AG04450 (cell line): Measurements from ENCODE around the gene RACGAP1. TPM values are rescaled to one million over a fixed set of nuclear protein-coding genes. Genes with fewer than 3 reads are reported as not detected.

ENCODE experiments used
- CTCF ChIA-PET: fragments of 300-600, 350-600 bp; formaldehyde crosslinking; extraction: SDS; loops from one replicate; lab custom pipeline; 2022; ENCODE audit warnings: antibody characterized with exemption, inconsistent platforms; lab: Charles Lee
- POLR2A ChIA-PET: fragments of 350-600 bp; formaldehyde crosslinking; extraction: SDS; loops from one replicate; lab custom pipeline; 2021; ENCODE audit warnings: antibody characterized with exemption, inconsistent platforms; lab: Yijun Ruan, JAX
- DNase-seq: peaks from one replicate; pipeline ENCODE4 v3.0.0-alpha.2; 2011; ENCODE audit warnings: low read depth, low spot score
- H3K27ac ChIP-seq: one replicate; pipeline ENCODE4 v1.5.1; 2012; ENCODE audit warnings: low read depth, low read length, control low read depth
- H3K27me3 ChIP-seq: one replicate; pipeline ENCODE4 v1.6.0; 2012; ENCODE audit warnings: low read length; ENCODE audit not compliant: control insufficient read depth, insufficient read depth
- H3K4me3 ChIP-seq: 2 replicates; pipeline ENCODE4 v1.5.1; 2011; ENCODE audit warnings: mild to moderate bottlenecking, low read depth, low read length, control low read depth
- H3K9me3 ChIP-seq: 2 replicates; pipeline ENCODE4 v1.5.1; 2012; ENCODE audit warnings: low read length; ENCODE audit not compliant: control insufficient read depth, insufficient read depth
- polyA plus RNA-seq: library from polyadenylated mRNA; depleted of rRNA; stranded (reverse); fragments of >200 nt; gene quantifications from 2 replicates; pipeline ENCODE4 v1.2.3, GENCODE V29; 2011; rRNA removed
- TF ChIP-seq, protein P1 (sequence below): IDR thresholded peaks from 2 replicates; pipeline ENCODE4 v1.5.1; 2011; ENCODE audit warnings: low read depth, low read length, control low read depth, inconsistent platforms

Gene RACGAP1
- polyA plus RNA-seq, 1 experiment, result 26.2 TPM

DNA sequence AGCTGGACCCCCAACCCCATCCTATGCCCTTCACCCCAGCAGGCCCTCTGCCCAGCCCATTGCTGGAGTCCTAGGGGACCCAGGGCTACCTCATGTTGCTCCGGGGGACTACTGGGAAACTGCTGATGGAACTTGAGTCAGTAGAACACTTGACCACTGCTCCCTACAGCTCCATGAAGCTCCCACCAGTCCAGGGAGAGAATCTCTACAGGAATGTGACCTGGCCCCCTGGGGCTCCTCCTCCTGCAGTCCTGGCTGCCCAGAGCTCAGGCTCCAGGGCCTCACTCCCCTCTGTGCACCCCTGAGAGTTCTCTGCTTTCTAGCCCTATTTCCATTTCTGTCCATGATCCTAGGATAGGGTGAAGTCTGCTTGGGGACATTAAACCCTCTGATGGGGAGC, 85.6 kb downstream of the RACGAP1 start:
- Histone ChIP-seq H3K27me3 (peaks cover 4% of the 10 kb centered on the region), H3K9me3 (no peaks in the 10 kb centered on the region), H3K4me3 (no peak overlapping the region), H3K27ac (no peak overlapping the region)
- no peak for DNase-seq
- POLR2A ChIA-PET, result interaction anchor here (0.7 kb wide), 1 partner anchor 29 kb away, joined by 4 read pairs; no protein-coding TSS in a partner anchor
- TF ChIP-seq, protein P1, sequence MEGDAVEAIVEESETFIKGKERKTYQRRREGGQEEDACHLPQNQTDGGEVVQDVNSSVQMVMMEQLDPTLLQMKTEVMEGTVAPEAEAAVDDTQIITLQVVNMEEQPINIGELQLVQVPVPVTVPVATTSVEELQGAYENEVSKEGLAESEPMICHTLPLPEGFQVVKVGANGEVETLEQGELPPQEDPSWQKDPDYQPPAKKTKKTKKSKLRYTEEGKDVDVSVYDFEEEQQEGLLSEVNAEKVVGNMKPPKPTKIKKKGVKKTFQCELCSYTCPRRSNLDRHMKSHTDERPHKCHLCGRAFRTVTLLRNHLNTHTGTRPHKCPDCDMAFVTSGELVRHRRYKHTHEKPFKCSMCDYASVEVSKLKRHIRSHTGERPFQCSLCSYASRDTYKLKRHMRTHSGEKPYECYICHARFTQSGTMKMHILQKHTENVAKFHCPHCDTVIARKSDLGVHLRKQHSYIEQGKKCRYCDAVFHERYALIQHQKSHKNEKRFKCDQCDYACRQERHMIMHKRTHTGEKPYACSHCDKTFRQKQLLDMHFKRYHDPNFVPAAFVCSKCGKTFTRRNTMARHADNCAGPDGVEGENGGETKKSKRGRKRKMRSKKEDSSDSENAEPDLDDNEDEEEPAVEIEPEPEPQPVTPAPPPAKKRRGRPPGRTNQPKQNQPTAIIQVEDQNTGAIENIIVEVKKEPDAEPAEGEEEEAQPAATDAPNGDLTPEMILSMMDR, result no peak
- CTCF ChIA-PET, result no interaction called here

- Histone ChIP-seq H3K27me3 (peaks cover 4% of the 10 kb centered on the region), H3K9me3 (no peaks in the 10 kb centered on the region), H3K27ac (no peak overlapping the region), H3K4me3 (no peak overlapping the region)
- POLR2A ChIA-PET, result interaction anchor here (0.7 kb wide), 1 partner anchor 30 kb away, joined by 4 read pairs; no protein-coding TSS in a partner anchor
- TF ChIP-seq, protein P1, result no peak
- CTCF ChIA-PET, result no interaction called here
- no peak for DNase-seq
These were observed 86.0 kb downstream of the RACGAP1 start for GRCh38 chr12:49939307-49939706.

Other genes with a start within 250 kb of the RACGAP1 start
- gene NCKAP5L, start 197.1 kb downstream of the RACGAP1 start, polyA plus RNA-seq, result 5.6 and 7.3 TPM in 2 replicates
- 3.7 and 3.8 TPM in 2 replicates for gene BCDIN3D, start 182.4 kb downstream of the RACGAP1 start, polyA plus RNA-seq
- 5.9 and 9.1 TPM in 2 replicates for gene FAIM2, start 121.6 kb downstream of the RACGAP1 start, polyA plus RNA-seq
- not detected in 2 replicates for gene AQP2, start 74.8 kb downstream of the RACGAP1 start, polyA plus RNA-seq
- not detected in 2 replicates for gene AQP5, start 63.6 kb downstream of the RACGAP1 start, polyA plus RNA-seq
- gene AQP6, start 52.5 kb downstream of the RACGAP1 start, polyA plus RNA-seq, result not detected in 2 replicates
- gene ASIC1, start 32.1 kb upstream of the RACGAP1 start, polyA plus RNA-seq, result 9.9 and 10.2 TPM in 2 replicates
- 57.2 and 65.1 TPM in 2 replicates for gene SMARCD1, start 59.8 kb upstream of the RACGAP1 start, polyA plus RNA-seq
- gene GPD1, start 78.5 kb upstream of the RACGAP1 start, polyA plus RNA-seq, result 0.04 and 0.05 TPM in 2 replicates
- 77.0 and 90.6 TPM in 2 replicates for gene COX14, start 86.7 kb upstream of the RACGAP1 start, polyA plus RNA-seq
- gene CERS5, start 141.9 kb upstream of the RACGAP1 start, polyA plus RNA-seq, result 76.1 and 83.3 TPM in 2 replicates